Stimulated activated CD4-positive, alpha-beta T cell treated with anti-CD3 and anti-CD28 coated beads, Interleukin-12 subunit alpha, Interleukin-12 subunit beta, amount 100 ng/mL, for 4 hours (primary cell): ENCODE measurements around the gene RNASEH1.
A peak's percentile ranks its signal among the peaks of the same experiment; 100 is the strongest.

Experiments used
- DNase-seq: peaks from one replicate; pipeline ENCODE4 v3.0.0-alpha.2; 2020

Gene RNASEH1

DNA sequence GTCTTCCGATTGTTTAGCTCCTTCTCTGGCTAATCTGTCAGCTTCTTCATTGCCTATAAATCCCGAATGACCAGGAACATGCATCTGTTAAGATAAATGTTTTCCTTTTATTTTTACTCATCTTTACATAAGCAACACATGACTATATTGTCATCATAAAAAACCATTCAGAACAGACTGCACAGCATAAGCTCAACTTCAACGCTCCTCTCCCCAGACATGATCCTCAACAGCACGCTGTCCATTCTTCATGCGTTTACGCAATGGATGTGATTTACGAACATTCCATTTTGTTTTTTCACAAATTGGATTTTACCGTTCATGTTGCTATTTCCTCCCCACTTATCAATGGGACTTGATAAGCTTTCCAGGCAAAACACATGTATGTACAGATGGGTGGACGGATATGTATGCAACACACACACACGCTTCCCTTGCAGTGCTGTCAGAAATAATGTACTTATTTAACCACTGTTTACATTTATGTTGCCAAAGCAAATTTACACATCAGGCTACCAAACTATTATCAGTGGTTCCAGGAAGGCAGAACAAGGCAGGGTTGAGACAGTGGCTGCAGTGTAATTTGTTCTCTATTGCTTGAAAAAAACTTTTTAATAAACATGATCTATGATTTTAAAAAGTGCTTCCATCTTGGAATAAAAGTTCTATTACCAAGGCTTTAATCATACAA lies 12.2 kb downstream of the RNASEH1 start:
- no peak for DNase-seq

DNA sequence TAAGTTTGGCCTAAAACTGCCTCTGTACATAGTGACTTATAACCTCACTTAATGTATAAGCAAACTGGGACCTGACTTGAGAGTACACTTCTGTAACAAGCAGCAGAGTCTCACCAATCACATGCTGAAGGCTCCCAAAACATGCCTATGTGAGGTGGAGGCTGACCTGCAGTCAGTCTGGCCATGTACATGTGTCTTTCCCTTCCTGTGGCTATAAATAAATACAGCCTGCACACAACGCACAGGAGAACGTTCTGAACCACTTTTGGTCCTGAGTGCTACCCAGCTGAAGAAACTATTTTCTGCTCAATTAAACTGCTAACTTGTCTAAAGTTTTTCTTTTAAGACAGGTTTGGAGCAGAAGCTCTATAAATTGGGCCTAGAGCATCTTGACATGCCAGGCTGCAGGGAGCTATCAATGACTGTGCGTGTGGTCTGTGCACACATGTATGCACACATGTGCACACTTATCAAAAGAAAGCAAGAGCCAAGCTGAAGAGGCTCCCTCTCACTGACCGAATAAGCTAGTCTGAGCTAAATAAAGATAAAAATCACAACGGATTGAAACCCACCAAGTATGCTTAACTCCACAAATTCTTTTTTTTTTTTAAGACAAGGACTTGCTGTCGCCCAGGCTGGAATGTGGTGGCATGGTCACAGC lies 15.0 kb downstream of the RNASEH1 start:
- DNase-seq, result no peak

DNA sequence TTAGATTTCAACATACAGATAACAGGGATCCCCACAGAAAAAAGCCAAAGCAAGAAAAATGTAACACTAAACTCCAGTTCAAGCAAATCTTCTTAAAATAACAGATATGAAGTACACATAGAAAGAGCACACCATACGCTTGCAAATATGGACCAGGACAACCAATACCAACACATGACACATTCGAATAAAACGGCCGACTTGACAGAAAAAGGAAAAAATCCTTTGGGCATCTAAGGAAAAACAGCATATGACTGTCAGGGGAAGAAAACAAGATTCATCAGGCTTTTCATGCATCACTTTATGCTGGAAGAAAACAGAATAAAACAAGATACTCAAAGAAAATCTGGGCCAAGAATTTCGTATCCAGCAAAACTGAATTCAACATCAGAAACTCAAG lies 16.0 kb downstream of the RNASEH1 start:
- DNase-seq, result no peak

DNA sequence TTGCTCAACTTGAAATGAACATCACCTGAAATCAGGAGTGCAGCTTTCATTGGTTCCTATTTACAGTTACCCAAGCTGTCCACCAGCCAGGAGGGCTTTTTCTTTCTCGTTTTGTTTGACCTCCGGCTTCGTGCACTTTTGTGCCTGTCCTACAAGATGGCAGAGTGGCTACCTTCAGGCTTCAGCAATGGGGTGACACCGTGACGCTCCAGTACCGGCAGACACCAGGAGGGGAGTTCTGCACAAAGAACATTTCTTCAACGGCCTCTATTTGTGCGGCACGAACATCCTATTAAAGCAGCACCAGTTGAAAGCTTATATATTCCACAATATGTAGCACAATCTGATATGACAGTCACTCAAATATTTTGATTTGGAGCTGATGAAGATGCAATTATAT lies 18.3 kb downstream of the RNASEH1 start:
- DNase-seq, result no peak

DNA sequence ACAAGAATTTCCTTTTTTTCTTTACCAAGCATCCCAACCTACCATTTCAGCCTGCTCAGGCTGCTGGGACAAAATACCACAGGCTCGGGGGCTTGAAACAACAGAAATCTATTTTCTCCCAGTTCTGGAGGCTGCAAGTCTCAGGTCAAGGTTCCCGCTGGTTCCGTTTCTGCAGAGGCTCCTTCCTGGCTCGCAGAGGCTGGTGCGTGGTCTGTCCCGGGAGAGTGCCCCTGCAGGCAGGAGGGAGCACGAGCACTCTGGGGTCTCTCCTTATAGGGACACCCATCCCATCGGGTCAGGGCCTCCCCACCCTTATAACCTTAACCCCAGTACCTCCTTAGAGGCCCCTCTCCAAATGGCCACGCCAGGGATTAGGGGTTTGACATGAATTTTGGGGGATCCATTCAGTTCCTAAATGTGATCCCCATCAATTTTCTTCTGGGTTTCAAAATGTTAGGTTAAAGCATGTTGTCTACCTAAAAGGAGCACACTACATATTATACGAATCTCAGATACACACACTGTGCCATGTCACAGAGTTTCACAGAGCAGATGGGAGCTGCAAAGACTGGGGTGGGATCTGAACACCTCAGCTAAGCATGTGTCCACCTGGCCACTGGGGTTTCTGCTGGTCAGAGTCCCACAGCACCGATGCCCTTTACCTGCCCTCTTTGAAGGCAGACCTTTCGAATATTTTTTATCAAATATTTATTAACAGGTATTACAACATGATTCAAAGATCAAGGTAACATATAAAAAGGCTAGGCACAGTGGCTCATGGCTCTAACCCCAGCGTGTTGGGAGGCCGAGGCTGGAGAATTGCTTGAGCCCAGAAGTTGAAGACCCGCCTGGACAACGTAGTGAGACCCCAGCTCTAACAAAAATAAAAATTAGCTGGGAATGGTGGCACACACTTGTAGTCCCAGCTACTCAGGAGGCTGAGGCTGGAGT lies 21.2 kb downstream of the RNASEH1 start:
- no peak for DNase-seq

DNA sequence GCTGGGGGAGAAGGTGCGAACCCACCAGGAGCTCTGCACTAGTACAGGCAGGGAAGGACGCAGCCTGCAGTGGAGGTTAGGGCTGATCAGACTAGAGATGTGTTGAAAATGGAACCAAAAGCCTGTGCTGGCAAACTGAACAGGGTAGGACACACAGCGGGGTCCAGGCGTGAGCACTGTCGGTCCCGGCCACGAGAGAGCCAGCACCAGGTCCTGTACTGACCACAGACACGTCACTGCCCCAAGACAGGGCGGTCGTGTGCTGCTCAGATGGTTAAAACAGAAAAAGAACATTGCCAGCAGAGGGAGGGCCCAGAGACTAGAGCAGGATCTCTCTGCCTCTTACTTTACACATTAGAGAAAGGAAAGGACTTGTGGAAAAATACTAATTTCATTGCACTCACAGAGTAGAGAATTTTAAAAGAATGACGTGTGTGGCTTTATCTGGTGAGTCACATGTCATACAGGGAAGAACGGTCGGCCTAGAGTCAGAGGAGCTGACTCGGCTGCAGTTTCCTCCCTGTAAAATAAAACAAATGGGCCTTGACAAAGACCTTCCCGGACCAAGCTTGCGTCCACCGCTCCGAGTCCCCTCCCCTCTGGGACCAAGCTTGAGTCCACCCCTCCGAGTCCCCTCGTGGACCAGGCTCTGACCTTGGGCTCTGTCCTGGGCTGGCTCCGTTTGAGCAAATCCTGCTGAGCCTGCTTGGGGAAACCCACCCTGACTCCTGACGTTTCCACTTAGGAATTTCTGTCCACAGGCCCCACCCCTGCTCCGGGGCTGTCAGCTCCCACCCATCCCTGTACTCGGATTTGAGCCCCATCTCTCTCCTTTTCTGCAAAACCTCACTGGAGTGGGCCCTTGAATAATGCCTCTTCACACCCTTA lies 22.1 kb downstream of the RNASEH1 start:
- no peak for DNase-seq

DNA sequence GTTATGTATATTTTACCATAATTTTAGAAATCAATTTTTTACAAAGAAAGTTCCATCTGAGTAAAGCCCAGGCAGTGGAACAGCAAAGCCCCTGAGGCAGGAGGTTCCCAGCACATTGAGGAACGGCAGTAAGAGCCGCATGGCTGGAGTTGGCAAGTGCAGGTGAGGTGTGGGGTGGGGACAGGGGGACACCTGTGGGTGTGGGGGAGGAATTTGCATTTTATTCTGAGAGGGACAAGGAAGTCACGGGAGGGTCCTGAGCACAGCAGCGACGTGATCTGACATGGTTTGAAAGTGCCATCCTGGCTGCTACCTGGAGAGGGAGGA lies 22.7 kb downstream of the RNASEH1 start:
- DNase-seq, result no peak

DNA sequence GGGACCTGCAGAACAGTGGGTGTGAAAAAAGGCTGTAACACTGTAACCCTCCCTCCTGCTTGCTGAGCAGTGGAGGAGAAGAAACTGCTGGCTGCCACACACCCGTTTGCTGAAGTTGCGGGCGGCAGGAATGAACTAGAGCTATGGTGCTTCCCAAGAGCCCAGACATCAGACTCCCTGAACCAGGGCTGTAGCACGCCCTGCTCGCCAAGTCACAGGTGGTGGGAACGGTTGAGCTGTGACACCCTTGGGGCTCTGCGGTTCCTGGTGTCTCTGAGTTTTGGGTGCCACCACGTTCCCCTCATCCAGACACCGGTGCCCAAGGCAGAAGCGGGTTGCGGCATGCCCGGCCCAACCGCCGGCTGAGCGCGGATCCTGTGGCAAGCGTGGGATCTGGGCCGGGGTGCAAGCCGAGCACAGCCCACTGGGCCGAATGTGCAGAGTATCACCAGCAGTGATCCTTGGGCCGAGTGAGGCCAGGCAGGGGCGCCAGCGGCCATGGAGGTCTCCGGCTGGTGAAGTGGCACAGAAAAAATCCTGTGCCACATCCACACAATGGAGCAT lies 23.8 kb downstream of the RNASEH1 start:
- DNase-seq, result no peak

DNA sequence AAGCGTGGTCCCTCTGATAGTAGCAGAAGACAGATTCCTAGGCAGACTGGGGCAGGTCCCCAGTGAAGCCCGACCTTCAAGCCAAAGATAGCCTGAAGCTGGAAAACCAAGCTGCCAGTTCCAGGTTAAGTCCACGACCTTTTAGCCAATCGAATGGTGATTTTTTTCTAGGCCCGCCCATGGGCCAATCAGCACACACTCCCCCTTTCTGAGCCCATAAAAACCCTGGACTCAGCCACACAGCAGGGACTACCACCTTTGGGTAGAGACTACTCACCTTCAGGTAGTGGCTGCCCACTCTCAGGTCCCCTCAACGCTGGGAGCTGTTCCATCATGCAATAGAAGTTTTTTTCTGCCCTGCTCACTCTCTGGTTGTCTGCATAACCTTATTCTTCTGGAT lies 24.3 kb downstream of the RNASEH1 start:
- DNase-seq, result no peak

DNA sequence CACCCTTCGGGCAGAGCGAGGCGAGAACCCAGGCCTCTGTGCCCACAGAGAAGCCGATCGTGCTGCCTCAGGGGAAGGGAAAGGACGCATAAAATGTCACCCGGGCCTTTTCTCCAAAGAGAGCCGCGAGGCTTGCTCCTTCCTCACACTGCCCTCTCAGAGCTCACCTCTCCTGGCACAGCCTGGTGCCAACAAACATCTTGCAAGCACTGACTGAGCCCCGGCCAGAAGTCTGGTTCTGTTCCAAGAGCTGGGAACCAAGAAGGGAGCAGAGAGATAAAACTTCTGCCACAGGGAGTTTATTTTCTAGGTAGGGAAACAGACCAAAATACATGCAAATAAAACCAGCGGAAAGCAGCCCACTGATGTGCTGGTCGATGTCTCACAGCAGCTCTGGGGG lies 25.2 kb downstream of the RNASEH1 start:
- no peak for DNase-seq

DNA sequence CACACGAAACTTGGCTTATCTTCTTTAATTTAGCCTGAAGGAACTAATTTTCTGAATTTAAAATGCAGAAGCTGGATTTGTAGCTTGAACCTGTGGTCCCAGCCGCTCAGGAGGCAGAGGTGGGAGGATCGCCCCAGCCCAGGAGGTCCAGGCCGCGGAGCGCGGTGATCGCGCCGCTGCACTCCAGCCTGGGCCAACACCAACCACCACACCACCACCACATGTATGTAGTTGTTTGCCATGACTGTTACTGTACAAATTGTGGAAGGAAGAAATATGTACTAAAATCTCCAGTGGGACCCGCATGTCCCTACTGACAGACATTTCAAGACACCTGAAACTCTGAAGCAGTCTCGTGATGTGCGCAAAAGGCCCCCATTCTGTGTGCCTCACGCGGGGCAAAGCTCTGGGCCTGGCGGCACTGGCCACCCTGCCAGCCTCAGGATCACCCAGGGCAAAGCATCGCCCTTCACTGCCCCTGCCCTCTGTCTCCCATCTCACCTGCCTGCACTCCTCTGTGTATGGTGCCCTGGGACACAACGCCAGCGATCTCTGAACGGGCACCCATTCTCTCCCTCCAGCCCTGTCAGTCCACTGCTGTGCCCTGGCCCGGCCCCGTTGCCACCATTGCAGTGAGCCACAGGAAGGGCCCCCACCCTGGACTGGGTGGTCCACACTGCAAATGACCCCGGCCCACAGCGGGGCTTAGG lies 28.7 kb downstream of the RNASEH1 start:
- no peak for DNase-seq

DNA sequence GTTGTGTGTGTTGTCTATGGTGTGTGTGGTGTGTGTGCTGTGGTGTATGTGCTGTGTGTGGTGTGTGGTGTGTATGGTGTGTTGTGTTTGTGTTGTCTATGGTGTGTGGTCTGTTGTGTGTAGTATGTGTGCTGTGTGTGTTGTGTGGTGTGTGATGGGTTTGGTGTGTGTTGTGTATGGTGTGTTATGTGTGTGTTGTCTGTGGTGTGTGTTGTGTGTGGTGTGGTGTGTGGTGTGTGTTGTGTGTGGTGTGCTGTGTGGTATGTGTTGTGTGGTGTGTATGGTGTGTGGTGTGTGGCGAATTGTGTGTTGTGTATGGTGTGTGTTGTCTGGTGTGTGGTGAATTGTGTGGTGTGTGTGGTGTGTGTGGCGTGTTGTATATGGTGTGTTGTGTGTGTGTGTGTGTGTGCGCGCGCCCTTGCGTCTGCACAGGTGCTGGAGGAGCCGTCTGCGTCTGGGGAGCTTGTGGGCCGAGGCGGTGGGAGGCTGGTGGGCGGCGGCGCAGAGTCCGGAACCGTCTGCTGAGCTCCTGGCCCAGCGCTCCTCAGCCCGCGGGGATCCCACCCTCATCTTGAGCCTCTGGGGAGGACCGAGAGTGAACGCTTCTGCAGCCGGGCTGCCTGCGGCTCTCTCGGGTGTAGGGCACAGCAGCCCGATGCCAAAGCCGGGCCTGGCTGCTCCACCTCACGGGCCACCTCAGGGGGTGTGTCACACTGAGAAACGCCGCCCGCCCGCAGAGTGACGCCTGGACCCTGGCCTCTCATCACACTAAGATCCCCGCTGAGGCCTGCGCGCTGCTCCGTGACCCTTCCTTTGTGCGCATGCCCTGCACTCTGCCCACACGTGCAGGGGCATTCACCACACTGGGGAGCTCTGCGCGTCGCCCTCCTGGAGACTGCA lies 30.0 kb downstream of the RNASEH1 start:
- no peak for DNase-seq

DNA sequence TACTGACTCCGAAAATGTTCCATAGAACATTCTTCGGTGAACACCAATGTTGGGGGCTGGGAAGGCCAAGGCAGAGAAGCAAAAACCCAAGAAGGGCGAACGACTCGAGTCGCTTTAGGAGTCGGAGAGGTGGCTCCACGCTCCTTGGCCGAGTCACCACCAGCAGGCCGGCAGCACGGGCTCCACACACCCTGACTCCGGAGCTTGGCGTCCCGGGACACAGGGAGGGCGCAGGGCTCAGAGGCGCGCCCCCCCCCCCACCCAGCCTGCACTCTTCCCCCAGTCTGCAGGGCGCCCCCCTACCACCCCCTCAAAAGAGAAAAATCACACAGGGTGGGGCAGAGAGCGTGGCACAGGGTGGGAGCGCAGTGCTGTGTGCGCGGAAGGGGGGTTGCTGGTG lies 31.3 kb downstream of the RNASEH1 start:
- DNase-seq, result no peak

DNA sequence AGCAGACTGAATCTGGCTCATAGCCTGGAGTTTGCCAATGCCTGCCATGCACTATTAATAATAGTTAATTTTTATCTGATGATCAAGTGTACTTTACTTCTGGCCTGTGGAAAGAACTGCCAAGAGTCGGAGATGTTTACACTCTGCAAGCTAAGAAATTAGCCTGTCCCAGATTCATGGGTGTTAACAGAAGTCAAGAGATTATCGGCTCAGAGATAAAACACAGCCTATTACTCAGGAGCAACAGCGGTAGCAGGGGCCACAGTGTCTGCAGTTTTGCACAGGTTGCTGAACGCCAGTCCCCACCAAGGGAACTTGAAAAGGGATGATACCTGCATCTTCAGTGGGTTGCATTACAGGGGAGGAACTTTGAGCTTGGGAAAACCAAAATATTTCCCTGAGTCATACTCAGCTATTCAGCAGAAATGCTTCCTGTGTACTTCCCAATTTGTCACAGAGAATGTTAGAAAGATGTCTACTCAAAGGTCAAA lies 34.5 kb downstream of the RNASEH1 start:
- DNase-seq, result no peak

DNA sequence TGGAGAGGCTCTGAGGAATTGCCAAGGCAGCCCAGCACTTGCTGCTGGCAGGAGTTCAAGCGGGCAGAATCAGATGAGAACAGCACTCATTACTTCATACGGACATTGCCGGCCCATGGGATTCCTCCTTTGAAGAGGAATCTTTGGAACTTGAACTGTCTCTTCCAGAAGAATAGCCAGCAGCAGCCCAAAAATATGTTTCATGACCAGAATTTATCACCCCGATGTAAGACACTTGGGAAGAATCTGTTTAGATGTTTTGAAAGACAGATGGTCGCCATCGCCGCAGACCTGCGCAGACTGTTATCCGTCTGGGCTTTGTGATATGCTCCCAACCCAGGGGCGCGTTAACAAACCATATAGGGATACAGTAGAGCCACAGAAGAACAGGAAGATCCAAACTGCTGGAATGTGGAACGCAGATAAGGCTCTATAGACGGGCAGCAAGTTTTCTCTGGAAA lies 35.1 kb downstream of the RNASEH1 start:
- no peak for DNase-seq

DNA sequence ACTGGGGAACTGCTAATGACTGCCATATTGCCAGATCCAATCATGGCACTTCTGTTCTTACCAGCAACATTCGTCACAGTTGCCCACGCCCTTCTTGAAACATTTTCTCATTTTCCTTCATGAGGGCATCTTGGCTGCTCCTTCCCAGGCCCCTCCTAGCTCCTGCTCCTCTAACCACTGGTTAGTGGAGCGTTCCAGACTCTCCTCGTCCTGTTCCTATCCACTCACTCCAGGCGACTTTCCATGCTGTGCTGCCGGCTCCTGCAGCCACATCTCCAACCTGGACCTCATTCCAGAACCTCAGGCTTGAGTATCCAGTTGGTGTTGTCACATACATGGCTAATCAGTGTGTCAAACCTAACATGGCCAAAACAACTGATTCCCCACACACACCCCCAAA lies 37.5 kb downstream of the RNASEH1 start:
- DNase-seq, result no peak

DNA sequence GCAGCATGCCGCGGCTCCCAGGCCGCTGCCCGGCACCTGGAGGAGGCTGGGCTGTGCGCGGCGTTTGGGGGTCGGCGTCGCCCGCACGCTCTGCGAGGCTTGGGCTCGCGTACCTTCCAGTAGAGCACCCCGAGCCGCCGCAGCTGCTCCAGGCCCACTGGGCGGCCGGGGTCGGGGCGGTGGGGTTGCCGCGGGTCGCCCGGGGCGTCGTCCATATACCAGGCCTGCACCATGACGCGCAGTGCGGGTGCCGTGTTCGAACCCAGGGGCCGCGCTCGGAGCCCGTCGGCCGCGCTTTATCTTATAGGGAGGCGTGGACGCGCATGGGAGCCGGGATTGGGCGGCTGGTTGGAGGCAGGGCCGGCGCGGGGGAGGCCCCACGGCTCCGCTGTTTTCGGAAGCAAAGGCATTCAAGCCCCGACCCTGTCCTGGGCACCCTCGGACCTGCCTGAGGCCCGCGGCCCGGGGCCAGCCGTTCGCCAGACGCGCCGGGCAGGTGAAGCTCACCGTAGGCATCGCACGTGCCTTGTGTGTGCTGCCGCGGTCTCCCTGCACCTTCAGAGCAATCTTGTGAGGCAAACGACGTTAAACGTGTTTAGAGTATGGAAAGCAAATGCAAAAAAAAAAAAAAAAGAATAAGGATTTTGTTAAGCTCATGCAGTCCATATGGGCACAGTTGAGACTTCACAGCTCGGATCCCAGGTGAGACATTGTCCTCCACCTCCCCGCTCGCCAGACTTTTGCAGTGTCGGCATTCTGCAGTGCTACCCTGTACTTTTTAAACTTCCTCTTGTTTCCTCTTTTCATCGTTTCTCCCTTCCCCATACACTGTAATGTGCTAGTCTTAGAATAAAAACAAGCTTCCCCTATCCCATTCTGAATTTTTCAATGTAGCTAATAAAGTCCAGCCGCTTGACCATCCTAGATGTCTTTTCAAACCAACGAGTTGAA lies 38.6 kb downstream of the RNASEH1 start, which contains the start of gene ADI1:
Gene ADI1 (minus strand): TSS at position 277 of the 951 bp plus-strand sequence. CDS start 44 bp downstream, at position 233.
- peak; percentile 72 for DNase-seq

DNA sequence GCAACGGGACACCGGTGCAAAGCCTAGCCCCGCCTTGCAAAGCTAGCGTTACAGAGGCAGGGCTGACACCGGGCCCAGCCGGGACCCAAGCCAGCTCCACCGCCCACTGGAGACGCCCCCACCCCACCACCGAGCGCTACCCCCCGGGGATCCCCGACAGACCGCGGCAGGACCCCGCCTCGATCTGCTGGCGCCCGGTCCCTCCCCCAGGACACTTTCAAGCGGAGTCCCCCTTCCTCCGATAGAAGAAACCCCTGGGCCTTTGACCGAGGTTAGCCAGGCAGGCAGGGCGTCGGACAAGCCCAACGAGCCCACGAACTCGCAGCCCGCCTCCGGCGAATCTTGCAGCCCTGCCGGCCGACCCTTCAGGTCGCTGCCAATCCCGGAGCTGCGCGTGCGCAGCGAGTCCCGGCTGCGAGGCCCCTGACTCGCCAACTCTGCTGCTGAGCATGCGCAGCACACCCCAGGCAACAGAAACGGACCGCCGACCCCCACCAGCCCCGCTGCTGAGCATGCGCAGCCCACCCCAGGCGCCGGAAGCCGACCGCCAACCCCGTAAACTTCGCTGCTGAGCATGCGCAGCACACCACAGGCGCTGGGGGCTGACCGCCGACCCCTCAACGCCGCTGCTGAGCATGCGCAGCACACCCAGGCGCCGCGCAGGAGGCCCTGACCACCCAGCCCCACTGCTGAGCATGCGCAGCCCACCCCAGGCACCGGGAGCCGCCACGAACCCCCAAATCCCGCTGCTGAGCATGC lies 39.5 kb downstream of the RNASEH1 start:
- DNase-seq, result peak; percentile 98
